Fibroblast of skin of right quadriceps (primary cell): ENCODE results near the gene AASS.

Source experiments
- DNase-seq: peaks from one replicate; pipeline ENCODE4 v3.0.0-alpha.2; 2013

The AASS gene

DNA sequence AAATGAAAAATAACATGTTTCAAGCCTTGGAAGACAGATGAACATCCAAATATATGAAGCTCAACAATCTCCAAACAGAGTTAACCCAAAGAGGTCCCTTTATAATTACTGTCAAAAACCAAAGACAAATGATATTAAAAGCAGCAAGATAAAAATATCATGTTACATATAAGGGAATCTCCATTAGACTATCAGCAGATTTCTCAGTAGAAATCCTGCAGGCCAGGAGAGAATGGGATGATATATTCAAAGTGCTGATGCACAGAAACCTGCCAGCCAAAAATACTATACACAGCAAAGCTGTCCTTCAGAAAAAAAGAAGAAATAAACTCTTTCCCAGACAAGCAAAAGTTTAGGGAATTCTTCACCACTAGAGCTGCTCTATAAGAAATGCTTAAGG lies 41.0 kb downstream of the AASS start:
- DNase-seq = no peak

DNA sequence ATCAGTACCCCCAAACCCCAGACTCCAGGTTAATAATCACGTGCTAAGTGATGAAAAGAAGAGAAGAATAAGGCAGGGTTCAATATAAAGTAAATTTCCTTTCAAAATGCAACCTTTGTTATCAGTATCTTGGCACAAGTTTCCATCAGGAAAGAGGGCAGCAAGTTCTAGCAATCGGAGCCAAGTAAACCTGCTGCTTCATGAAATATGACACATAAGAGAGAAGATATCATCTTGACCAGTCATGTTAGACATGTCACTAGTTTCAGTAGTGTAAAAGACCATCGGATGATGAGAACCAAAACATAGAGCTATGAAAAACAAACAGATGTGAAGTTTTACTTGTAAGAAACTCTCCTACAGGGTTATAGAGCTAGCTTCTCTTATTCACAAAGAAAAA lies 44.0 kb downstream of the AASS start:
- no peak for DNase-seq

DNA sequence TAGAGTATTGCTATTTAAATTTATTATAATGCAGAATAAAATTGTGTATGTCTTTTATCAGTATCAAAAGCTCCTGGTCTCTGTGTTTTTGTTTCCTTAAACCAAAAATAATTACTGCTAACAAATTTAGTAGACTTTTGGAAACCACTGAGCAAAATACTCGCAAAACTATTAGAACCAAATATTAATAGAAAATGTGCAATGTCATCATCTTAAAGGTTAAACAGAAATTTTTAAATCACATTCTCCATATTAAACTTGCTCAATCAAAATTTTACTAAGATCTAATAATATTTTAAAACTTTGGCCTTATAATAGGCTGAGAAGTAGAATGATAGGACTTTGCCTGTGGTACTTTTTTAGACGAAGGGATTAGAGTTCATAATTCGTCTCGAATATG lies 48.4 kb downstream of the AASS start:
- no peak for DNase-seq

DNA sequence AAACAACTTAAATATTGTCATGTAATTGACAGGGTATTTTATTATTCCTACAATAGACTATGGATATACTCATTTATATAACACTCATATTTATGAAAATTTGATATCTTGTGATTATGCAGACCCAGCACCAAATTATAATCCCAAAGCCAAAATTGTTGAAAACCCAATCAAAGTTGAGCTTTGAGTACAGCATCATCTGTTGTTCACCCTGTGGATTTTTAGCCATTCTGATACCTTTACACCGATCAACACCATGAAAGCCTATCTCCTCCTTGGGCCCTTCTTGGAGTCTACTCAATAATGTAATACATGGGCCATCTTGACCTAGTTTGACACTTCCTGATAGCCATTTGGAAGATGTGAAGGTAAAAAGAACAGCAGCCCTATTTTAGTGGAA lies 49.5 kb downstream of the AASS start:
- no peak for DNase-seq

DNA sequence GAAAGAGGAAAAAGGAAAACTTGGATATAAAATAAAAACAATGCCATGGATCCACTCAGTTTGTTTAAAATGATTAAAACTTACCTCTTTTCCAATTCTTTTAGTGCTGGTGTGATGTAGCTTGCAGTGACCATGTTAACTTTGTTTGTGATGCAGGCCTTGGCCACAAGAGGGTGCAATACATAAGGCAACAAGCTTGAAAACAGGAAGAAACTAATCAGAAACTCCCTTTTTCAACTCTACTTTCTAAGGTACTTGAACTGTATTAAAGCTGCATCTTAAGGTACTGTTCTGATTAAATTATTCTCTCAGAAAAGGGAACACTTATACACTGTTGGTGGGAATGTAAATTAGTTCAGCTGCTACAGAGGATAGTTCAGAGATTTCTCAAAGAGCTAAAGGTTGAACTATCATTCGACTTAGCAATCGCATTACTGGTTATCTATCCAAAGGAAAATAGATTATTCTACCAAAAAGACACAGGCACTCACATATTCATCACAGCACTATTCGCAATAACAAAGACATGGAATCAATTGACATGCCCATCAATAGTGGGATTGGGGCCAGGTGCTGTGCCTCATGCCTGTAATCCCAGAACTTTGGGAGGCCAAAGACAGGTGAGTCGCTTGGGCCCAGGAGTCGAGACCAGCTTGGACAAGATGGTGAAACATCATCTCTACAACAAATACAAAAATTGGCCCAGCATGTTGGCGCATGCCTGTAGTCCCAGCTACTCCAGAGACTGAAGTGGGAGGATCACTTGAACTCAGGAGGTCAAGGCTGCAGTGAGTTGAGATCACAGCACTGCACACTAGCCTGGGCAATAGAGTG lies 50.9 kb downstream of the AASS start:
- DNase-seq = peak; percentile 67

DNA sequence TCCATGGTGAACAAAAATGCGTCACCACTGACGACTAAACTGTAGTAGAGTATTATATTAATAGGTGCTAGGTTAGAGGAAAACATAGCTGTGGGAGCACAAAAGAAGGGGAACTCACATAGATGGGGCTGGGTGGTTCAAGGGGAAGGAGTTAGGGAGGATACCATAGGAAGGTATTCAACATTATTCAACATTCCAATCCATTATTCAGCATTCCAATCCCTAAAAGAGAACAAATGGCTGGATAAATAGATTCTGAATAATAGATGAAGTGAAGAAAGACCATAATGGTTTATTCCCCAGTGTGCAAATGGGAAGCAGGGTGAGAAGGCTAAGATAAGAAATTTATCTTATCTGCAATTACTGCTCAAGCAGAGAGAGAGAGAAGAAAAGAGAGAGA lies 61.4 kb downstream of the AASS start:
- DNase-seq = no peak

DNA sequence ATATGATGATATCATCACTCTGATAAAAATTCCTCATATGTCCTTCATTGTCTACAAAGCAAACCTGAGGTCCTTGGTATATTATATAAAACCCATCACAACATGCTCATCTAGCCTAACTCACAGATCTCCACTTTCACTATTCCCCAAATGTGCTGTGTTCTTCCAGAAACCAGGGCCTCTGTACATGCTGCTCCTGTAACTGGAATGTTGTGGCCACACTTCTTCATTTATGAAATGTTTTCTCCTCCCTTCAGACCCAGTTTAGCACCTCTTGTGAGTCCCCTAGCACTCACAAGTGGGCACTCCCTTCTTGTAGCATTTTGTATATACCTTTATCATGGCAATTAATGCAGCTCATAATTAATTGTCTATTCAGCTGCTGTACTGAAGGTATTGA lies 61.9 kb downstream of the AASS start:
- no peak for DNase-seq

DNA sequence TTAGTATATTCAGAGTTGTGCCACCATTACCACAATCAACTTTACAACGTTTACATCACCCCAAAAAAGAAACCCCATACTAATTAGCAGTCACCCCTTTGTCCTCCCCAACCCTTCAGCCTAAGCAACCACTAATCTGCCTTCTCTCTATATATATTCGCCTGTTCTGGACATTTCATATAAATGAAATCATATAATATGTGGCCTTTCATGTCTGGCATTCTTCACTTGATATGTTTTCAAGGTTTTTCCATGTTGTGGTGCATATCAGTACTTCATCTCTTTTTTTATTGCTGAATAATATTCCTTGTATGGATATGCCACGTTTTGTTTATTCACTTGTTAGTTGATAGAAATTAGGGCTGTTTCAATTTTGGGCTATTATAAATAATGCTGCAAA lies 70.4 kb downstream of the AASS start:
- no peak for DNase-seq

DNA sequence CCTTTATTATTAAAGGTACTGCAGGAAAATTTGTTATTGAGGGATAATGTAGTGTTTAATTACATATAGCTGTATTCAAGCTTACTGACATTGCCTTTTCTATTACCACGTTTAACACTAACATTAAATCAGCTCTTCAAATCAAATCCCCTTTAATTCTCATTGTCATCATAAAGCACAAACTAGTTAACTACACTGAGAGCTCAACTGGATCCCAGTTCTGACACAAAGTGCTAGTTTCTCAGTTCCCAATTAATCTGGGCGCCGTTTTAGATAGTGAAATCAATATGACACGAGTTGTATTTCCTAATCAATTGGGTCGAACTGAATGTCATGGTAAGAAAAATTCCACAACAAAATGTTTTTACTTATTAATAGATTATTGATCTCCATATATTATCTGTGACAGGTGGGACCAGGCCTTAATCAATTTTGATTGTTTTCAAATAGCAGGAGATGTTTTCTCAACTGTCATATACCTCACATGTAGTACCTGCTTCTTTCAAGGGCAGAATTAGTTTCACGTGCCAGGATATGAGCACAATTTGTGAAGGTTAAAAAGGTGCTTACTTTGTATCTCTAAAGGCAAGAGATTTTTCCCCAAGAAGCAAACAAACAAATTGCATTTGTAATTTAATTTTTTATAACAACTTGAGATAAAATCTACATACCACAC lies 71.0 kb downstream of the AASS start:
- DNase-seq = no peak

DNA sequence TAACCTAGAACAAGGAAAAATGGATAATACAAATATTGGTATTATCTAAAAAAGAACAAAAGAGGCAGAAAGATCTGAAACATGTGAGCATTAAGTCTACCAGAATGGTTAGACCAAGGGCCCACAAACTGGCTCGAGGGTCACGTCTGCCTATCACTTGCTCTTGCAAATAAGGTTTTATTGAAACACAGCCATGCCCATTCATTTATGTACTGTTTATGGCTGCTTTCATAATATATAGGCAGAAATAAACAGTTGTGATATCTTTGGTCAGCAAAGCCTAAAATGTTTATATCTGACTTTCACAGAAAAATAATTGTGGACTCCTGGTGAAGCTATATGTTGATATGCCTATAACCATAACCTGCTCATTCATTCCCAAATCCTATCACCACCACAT lies 71.8 kb downstream of the AASS start:
- no peak for DNase-seq

DNA sequence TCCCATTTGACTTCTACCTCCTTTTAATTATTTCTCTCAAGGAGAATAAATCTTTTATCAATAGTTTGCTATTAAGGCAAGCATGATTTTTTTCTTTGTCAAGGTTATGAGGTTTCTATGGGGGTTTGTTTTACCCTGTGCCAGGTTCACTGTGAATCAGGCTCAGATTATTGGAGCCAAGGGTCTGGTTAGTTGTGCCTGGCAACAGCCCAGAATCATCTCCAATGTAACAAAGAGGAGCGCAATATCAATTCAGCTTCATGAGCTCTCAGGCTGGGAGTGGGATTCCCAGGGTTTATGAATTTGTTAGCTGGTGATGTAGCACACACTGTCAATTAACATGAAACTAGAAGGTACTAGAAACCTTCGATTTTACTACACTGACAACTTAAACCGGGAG lies 73.2 kb downstream of the AASS start:
- no peak for DNase-seq

DNA sequence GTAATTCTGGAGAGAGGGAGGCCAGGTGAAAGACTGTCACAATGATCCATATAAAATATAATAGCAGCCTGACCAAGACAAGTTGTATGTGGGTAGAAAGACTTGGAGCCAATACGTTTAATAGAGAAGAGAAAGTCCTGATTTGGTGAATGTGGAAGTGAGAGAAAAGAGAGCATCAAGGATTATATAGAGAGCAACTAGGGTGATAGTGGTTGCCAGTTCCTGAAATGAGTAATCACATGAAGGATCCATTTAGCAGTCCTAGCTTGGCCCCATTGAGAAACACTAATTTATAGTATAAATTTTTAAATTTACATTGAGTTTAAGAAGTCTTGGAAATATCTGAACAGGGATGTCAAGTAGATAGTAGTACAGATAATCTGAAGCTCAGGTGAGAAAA lies 74.0 kb downstream of the AASS start:
- no peak for DNase-seq

DNA sequence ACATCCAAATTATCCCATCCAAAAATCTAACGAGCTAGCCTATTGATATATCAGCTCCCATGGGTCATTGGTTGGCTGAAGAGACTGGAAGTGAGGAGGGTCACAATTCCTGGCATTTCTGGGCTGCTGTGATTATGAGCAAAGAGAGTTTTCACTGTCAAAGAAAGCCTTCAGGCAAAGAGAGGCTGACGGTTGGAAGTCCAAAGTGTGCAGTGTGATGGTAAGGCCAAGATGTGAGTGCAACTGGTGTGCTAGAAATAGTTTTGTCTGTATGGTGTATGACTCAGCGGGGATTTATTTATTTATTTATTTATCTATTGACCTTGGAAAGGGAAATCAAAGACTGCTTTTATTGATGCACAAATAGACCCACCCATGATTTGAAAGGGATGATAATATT lies 75.0 kb downstream of the AASS start:
- DNase-seq = no peak

DNA sequence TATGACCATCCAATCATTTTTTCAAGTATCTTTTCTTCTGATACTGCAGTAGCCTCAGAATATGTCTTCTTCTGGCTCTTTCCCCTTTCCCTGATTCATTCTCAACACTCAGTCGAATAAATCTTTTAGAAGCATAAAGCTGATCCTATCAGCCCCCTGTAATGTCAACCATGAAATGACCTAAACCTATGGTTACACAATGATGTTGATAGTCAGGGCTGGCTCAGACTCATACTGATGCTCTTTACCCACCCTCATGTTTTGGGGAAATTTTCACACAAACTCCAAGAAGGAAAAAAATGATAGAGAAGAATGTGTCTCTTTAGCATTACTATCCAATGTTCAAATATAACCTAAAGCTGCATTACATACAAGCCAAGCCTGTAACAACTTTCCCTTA lies 76.0 kb downstream of the AASS start:
- no peak for DNase-seq

DNA sequence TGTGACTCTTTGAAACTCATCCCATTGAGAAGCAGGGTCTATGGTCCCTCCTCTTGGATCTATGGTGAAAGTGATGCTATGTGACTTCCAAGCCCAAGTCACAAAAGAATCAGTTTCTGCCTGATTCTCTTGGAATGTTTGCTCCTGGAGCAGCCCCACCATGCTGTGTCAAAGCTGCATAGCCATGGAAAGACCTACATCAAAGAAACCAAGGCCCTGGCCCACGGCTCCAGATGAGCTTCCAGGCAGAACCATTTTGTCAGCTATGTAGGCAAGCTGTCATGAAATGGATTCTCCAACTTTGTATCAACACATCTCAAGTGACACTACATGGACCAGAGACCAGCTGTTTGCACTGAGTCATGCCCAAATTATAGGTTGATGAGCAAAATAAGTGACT lies 77.0 kb downstream of the AASS start:
- no peak for DNase-seq

DNA sequence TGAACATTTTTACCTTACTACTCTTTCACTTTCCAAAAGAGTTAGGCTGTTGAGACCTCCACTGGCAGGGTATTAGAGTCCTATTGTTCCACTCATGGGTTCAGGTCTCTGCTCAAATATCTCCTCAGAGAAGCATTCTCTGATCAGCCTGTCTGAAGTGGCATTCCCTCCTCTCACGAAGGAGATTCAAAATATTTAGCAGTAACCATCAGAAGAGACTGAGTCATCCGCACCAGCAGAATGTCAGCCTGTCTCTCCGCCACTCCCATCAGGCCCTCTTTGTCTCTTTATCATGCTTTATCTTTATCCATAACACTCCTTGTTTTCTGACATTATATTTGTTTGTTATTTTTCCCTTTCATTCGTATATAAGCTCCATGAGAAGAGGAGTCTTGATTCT lies 79.1 kb downstream of the AASS start:
- no peak for DNase-seq

DNA sequence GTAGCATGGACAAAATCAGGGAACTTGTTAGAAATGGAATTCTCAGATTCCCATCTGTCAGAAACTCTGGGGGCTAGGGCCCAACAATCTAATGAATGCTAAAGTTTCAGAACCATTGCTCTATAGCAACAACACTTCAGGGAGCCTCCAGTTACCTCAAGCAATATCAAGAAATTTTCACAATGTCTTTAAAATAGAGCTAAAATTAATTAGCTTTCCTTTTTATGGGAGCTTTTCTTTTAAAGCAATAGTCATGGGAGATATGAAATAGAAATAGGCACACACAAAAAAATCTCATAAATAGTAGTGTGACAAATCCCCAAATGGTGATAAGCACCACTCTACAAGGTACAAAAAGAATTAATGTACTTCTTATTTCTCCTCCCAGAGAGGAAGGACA lies 80.9 kb downstream of the AASS start:
- DNase-seq = no peak

DNA sequence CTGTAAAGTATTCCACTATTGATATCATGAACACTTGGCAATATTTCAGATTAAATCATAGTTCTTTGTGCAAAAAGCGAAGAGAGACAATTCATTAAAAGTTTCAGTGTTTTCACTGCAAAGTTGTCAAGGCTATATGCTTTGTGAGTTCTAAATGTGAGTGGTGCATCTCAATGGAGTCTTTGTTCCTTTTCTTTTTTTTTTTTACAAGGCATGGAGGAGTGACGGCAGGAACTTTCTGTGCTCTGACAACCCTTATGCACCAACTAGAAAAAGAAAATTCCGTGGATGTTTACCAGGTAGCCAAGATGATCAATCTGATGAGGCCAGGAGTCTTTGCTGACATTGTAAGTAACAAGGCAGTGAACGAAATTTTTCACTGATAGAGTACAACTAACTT lies 84.5 kb downstream of the AASS start:
- DNase-seq = no peak

DNA sequence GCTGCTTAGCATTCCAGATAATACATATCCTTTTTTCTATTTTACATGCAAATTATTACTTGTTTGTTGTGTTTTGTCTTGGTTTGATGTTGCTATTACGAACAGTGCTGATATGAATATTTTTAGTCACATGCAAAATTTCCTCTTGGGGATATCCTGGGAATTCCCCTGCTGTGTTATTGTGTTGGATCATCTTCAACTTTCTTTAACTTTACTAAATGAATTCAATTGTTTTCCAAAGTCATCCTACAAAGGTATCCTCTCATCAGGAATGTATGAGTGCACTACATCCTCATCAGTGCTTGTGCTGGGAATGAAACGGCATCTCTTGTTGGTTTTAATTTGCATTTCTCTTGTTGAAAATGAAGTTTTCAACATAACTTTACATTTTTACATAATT lies 87.1 kb downstream of the AASS start:
- DNase-seq = no peak

DNA sequence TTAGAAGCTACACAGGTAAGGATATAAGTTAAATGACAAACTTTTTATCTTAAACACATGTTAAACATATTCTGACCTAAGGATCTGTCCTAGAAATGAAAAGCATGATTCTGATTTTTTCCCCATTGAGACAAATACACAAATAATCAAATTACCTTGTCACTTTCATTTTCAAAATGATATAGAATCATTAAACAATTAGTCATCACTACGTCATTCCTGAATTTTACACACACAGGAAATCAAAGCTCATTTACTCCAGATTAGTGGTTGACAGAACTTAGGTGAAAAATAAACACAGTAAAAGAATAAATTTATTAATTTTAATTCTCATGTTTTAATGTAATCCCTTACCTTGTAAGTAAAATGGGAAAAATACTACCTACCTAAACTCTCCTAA lies 89.0 kb downstream of the AASS start:
- DNase-seq = no peak

DNA sequence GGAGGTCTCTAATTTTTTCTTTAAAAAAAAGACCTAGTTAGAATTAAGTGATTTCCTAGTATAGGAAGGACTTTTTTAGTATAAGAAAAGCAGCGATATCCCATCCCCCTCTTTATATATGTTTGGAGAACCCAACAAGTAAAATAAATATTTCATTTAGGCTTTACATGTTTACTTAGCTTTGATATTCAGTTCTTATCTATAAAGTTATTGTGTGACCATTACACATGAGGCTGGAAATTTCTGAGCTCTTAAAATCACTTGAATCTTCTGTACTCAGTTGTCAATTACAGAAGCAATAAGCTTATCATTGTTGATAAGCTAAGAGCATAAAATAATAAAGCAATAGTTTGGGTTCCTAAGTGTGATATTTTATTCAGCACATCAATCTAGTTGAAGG lies 89.7 kb downstream of the AASS start:
- no peak for DNase-seq

DNA sequence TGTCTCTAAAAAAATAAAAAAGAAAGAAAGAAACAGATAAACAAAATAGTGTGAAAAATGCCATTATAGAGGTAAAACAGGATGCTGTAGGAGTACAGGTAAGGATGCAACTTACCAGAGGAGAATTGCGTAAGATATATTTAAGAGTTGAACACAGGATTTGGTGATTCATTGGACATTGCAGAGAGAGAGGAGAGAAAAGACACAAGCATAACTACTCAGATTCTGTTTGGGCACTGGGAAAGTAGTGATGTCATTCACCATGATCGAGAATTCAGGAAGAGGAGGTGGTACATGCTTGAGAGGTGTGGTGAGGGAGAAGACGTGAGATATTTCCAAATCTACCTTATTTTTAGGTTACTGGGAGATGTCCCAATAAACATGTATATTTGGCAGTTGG lies 97.6 kb downstream of the AASS start:
- no peak for DNase-seq

DNA sequence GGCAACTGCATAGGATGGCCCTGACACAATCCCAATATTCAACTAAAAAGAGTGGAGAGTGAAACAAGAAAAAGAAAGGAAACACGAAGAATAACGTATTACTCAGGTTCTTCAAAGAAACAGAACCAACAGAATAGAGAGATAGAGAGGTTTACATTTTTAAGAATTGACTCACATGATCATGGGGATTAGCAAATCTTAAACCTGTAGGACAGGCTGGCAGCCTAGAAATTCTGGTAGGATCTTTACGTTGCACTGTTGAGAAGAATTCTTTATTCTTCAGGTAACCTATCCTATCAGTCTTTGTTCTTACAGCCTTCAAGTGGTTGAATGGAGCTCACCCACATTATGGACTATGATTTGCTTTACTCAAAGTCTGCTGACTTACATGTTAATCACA lies 103.9 kb downstream of the AASS start:
- DNase-seq = no peak

DNA sequence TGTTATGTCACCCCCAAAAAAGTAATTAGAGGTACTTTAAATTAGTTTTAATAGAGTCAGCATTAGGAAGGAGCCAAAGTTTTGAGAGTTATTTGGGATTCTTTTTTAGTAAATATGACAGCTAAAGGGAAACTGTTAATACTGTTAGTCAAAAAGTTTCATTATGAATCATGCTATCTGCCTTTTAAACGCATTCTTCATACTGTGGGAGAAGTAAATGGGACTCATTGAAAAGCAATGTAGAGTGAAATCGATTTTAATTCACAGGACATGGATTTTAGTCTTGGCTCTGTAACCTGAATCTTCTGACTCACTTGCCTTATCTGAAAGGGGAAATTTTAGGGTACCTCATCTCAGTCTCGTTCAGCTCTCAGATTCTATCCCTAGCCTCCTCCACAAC lies 105.1 kb downstream of the AASS start:
- peak; percentile 3 for DNase-seq

DNA sequence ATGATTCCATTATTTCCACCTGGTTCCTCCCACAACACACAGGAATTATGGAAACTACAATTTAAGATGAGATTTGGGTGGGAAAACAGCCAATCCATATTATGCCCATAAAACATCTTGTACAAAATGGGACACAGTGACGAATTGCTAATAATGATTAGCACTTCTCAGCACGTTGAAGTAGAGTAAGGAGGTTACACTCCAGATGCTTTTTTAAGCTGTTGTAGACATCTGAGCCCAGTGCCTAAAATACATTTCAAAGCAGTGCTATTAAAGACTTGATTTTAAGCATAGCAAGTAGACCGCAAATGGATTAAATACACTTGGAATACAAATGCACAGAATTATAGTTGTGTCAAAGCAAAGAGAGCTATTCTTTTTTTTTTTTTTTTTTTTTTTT lies 105.9 kb downstream of the AASS start:
- DNase-seq = no peak
